B cell (primary cell): ENCODE measurements around the gene DAB1. TPM values are rescaled to one million over a fixed set of nuclear protein-coding genes. Genes with fewer than 3 reads are reported as not detected.

Experiments
- ATAC-seq: fragments of 200-7000 bp; cut with Tn5 transposase; one replicate; pipeline ENCODE4 v1.10.0; 2021; ENCODE audit warnings: low read depth, mild to moderate bottlenecking, moderate number of reproducible peaks, moderate library complexity
- CTCF ChIA-PET: fragments of 350-600 bp; sonication (Branson Sonifier 250); formaldehyde crosslinking; loops from one replicate; lab custom pipeline; 2021; ENCODE audit warnings: antibody characterized with exemption, inconsistent platforms; lab: Charles Lee
- POLR2A ChIA-PET: fragments of 350-600 bp; sonication (Branson Sonifier 250); formaldehyde crosslinking; loops from one replicate; lab custom pipeline; 2021; ENCODE audit warnings: antibody characterized with exemption; lab: Charles Lee
- DNase-seq: peaks from one replicate; pipeline ENCODE4 v3.0.0; 2013
- H2AFZ ChIP-seq: 2 replicates; pipeline ENCODE4 v1.6.1; 2012; ENCODE audit warnings: mild to moderate bottlenecking, low read depth, low read length; ENCODE audit not compliant: insufficient read depth, poor library complexity, severe bottlenecking
- H3K27ac ChIP-seq, 2 donors: 1 replicate in 1 of 2; 2 replicates in 1 of 2; pipeline ENCODE4 v1.5.1; 2012 to 2013; ENCODE audit warnings: low read length in 2 of 2, mild to moderate bottlenecking in 2 of 2, moderate library complexity in 1 of 2
- H3K27me3 ChIP-seq, 4 experiments: fragments of 200-600 bp in 1 of 4; sonication (generic) in 1 of 4; replicated peaks in 1 of 4; 1 replicate in 2 of 4; 2 replicates in 2 of 4; pipeline versions ENCODE4 v1.6.1 to v1.7.0; 2013 to 2016; ENCODE audit warnings: low read length in 3 of 4, mild to moderate bottlenecking in 2 of 4, mixed read lengths in 1 of 4, moderate library complexity in 1 of 4; ENCODE audit not compliant: insufficient read depth in 4 of 4, control insufficient read depth in 3 of 4; ENCODE audit errors: control extremely low read depth in 1 of 4
- H3K36me3 ChIP-seq, 2 experiments: replicated peaks in 1 of 2; 1 replicate in 1 of 2; 2 replicates in 1 of 2; pipeline versions ENCODE4 v1.6.1 to v1.7.1; 2013; ENCODE audit warnings: low read length in 1 of 2; ENCODE audit not compliant: insufficient read depth in 2 of 2, control insufficient read depth in 1 of 2; ENCODE audit errors: control extremely low read depth in 1 of 2, extremely low read depth in 1 of 2
- H3K4me1 ChIP-seq, 2 donors: fragments of 200-600 bp in 1 of 2; sonication (generic) in 1 of 2; 1 replicate in 1 of 2; 2 replicates in 1 of 2; pipeline versions ENCODE4 v1.5.1 to v1.6.1; 2013 to 2017; ENCODE audit warnings: low read length in 2 of 2; ENCODE audit not compliant: control insufficient read depth in 2 of 2, insufficient read depth in 2 of 2
- H3K4me2 ChIP-seq: replicated peaks from 2 replicates; pipeline ENCODE3; 2012; ENCODE audit warnings: mild to moderate bottlenecking, low read depth, low read length; ENCODE audit not compliant: poor library complexity, severe bottlenecking
- H3K4me3 ChIP-seq, 5 experiments: fragments of 200-600 bp in 1 of 5; sonication (generic) in 1 of 5; 1 replicate in 3 of 5; 2 replicates in 2 of 5; pipeline versions ENCODE4 v1.5.1 to v1.7.0; 2011 to 2016; ENCODE audit warnings: low read length in 4 of 5, mild to moderate bottlenecking in 4 of 5, low read depth in 2 of 5, control low read depth in 1 of 5, moderate library complexity in 1 of 5; ENCODE audit not compliant: insufficient read depth in 1 of 5; ENCODE audit errors: control extremely low read depth in 1 of 5, extremely low read depth in 1 of 5
- H3K79me2 ChIP-seq: fragments of 200-600 bp; sonication (generic); one replicate; pipeline ENCODE4 v1.6.0; 2016; ENCODE audit warnings: low read length; ENCODE audit not compliant: control insufficient read depth, insufficient read depth
- H3K9ac ChIP-seq: fragments of 200-600 bp; sonication (generic); 2 replicates; pipeline ENCODE4 v1.6.1; 2017; ENCODE audit warnings: mild to moderate bottlenecking, low read length, moderate library complexity
- H3K9me3 ChIP-seq, 3 donors: one replicate each; pipeline versions ENCODE4 v1.6.1 to v1.7.1; 2013; ENCODE audit warnings: low read length in 2 of 3; ENCODE audit not compliant: control insufficient read depth in 2 of 3, insufficient read depth in 1 of 3; ENCODE audit errors: control extremely low read depth in 1 of 3
- H4K20me1 ChIP-seq: 2 replicates; pipeline ENCODE4 v1.6.0; 2012; ENCODE audit warnings: mild to moderate bottlenecking, low read length; ENCODE audit not compliant: insufficient read depth, control insufficient read depth, poor library complexity, severe bottlenecking
- H3K27ac Mint-ChIP-seq: one replicate; pipeline ENCODE4 v1.8.0; 2021; ENCODE audit warnings: mixed read lengths
- H3K27me3 Mint-ChIP-seq: one replicate; pipeline ENCODE4 v1.8.0; 2021; ENCODE audit warnings: mixed read lengths
- H3K4me1 Mint-ChIP-seq: one replicate; pipeline ENCODE4 v1.8.0; 2021; ENCODE audit warnings: mixed read lengths
- H3K4me3 Mint-ChIP-seq: one replicate; pipeline ENCODE4 v1.8.0; 2021; ENCODE audit warnings: mixed read lengths
- H3K9me3 Mint-ChIP-seq: one replicate; pipeline ENCODE4 v1.8.0; 2022; ENCODE audit warnings: mixed read lengths; ENCODE audit not compliant: insufficient read depth
- CTCF ChIP-seq: fragments of 200-600 bp; IDR thresholded peaks from one replicate; pipeline ENCODE4 v1.8.0; 2022; ENCODE audit warnings: antibody characterized with exemption, mild to moderate bottlenecking
- EZH2 ChIP-seq: IDR thresholded peaks from 2 replicates; pipeline ENCODE4 v1.6.1; 2012; ENCODE audit warnings: borderline replicate concordance, low read depth, mild to moderate bottlenecking, moderate library complexity, low read length; ENCODE audit not compliant: insufficient read depth, poor library complexity, severe bottlenecking
- WGBS: methylation state at CpG from one replicate; pipeline ENCODE4 v1.1.5; 2013; ENCODE audit warnings: missing lambda C conversion rate; ENCODE audit not compliant: insufficient coverage; 5-methylcytosine and 5-hydroxymethylcytosine counted together
- intact Hi-C: fragments of 100-400 bp; cut with micrococcal nuclease; formaldehyde crosslinking; loops from one replicate; pipeline ENCODE4 v1.10.0; 2022
- polyA plus RNA-seq: library from polyadenylated mRNA; depleted of rRNA; stranded (reverse); fragments of >200 nt; gene quantifications from 2 replicates; pipeline ENCODE4 v1.2.3, GENCODE V29; 2012
- total RNA-seq, 2 donors: library from RNA; stranded (reverse); fragments of 120-200 nt in 1 of 2; gene quantifications; 1 replicate in 1 of 2; 2 replicates in 1 of 2; pipeline versions ENCODE4 v1.2.3 to v1.2.4, GENCODE V29; 2013 to 2022

Gene DAB1
- total and polyA plus RNA-seq, 2 donors (not counting 1 experiment from before 2014, with no cell fraction given): not detected

DNA sequence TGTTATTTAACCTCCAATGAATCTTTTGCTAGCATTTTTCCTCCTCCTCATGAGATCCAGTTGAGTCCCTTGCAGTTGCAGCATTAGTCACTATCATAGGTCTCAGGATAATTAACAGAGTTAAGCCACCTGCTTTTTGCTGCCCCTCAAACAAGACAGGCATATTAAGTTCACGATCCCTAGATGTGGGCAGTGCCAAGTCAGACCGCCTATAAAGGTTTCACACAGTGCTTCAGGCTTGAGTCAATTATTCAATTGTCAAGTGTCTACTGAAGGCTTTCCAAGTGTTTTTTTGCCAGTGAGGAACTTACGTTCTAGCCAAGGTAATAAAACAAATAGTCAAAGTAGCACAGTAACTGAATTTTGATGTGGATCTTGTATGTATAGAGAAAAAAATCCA is 175.0 kb downstream of the DAB1 start:
- H3K27me3 ChIP-seq: no peaks in the 10 kb centered on the region
- H3K4me3 ChIP-seq: no peak overlapping the region
- H3K4me1 ChIP-seq: no peaks in the 10 kb centered on the region
- no peak overlapping the region for H3K4me2 ChIP-seq
- intact Hi-C loops: no loop called here
- H3K4me1 Mint-ChIP-seq: no peaks in the 10 kb centered on the region
- no peak for TF ChIP-seq EZH2
- TF ChIP-seq CTCF: no peak
- DNase-seq (no peak), ATAC-seq (no peak)
- no peaks in the 10 kb centered on the region for H3K79me2 ChIP-seq
- peaks cover 3% of the 10 kb centered on the region for H3K9me3 Mint-ChIP-seq
- no peak overlapping the region for H3K27ac Mint-ChIP-seq
- H3K36me3 ChIP-seq: no peaks in the 10 kb centered on the region
- H3K27me3 Mint-ChIP-seq: peaks cover 5% of the 10 kb centered on the region
- H2AFZ ChIP-seq: no peak overlapping the region
- ChIA-PET CTCF (no interaction called here), POLR2A (no interaction called here)
- no peak overlapping the region for H3K27ac ChIP-seq
- no peak overlapping the region for H3K9ac ChIP-seq
- H3K4me3 Mint-ChIP-seq: no peak overlapping the region
- peaks cover 0 to 8% (median 8%) of the 10 kb centered on the region in 3 donors for H3K9me3 ChIP-seq
- no peaks in the 10 kb centered on the region for H4K20me1 ChIP-seq
- 87% methylated on average over 2 of the region's 3 CpGs for WGBS

DNA sequence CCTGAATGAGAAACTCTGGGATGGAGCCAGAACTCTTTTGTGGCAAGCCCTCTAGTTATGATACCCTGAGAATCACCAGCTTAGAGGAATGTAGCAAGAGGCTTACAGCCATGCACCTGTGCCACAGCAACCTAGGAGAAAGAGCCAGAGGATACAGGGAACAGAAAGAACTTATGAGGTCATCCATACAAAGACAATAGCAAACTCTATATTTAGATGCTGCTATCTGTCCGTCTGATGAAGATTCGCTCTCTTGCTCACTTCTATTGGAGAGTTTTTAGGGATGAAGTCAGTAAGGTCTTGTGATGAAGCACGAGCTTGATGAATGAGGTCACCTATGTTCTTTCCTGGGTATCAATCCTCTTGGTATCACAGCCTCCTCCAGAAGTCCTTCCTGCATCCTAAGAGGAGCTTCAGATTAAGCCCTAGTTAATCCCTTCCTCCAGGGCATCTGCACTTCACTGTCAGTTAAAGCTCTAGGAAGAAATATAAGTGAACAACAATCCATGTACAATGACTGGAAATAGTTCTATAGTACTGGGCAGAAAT is 185.6 kb downstream of the DAB1 start:
- POLR2A ChIA-PET: no interaction called here
- no peaks in the 10 kb centered on the region for H3K9me3 Mint-ChIP-seq
- TF ChIP-seq EZH2 (no peak), CTCF (no peak)
- Histone ChIP-seq H3K27ac (no peak overlapping the region), H3K79me2 (no peaks in the 10 kb centered on the region), H3K9ac (no peak overlapping the region), H3K4me1 (no peaks in the 10 kb centered on the region), H2AFZ (no peak overlapping the region), H3K4me3 (no peak overlapping the region), H3K27me3 (no peaks in the 10 kb centered on the region), H3K4me2 (no peak overlapping the region), H3K9me3 (no peaks in the 10 kb centered on the region), H4K20me1 (no peaks in the 10 kb centered on the region), H3K36me3 (no peaks in the 10 kb centered on the region)
- H3K27ac Mint-ChIP-seq: no peak overlapping the region
- no peaks in the 10 kb centered on the region for H3K27me3 Mint-ChIP-seq
- CTCF ChIA-PET: no interaction called here
- no peaks in the 10 kb centered on the region for H3K4me1 Mint-ChIP-seq
- DNase-seq (no peak), ATAC-seq (no peak)
- no peak overlapping the region for H3K4me3 Mint-ChIP-seq
- WGBS: no CpG with 5 or more reads among the region's 3 CpGs
- intact Hi-C loops: no loop called here
